ENCODE data around the gene AOC2. TPM values are rescaled to one million over a fixed set of nuclear protein-coding genes. Genes with fewer than 3 reads are reported as not detected.

AOC2 gene
- total RNA-seq, 1 experiment from 2014 or later, result 11.0 TPM

DNA sequence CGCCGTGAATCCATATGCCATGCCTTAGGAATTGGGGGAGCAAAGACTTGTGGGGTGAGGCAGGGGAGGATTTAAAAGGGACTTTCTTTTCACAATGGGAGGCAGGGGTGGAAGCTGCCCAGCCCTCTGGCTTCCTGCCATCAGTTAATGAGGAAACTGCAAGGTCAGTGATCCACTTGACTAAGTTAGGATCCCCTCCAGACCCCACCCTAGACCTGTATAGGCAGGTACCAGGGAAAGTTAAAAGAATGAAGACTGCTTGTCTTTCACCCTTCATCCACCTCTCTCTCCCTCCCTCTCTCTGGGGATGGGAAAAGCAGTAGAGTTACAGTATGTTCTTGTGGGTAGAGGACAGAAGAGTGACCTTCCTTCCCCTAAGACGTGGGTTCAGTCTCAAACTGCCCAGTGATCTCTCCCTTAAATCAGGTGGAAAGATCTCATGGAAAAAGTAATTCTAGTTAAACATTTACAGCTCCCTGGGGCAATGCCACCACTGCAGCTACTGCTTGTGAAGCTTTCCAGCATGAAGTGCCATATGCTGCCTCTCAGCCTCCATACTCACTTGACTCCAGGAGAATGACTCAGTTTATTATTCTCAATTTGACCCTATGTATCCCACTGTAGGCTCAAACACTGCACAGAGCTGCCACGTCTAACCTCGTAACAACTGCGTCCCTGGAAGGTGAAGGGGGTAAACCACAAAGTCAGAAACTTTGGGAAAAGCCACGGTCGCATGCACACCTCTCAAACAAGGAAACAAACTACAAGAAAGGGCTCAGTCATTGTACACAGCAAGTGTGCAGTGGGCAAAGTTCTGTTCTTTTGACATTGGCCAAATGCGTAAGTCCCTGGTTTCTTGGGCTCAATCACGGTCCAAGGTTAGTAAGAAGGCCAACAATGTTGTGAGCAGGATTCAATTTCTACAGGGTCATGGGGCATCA lies 47.0 kb upstream of the AOC2 start:
- H3K4me1 Mint-ChIP-seq, result peaks cover 6% of the 10 kb centered on the region; the same call in 1 of the 2 replicates
- ATAC-seq, result no peak
- peak overlapping the region; percentile 94 for H3K4me3 Mint-ChIP-seq
- CTCF ChIA-PET, result interaction anchor here (0.5 to 2.2 kb wide), 4 partner anchors 23 to 240 kb away, joined by 5 to 19 read pairs (median 13); partner anchors contain the start of gene BECN1
- peaks cover 8% of the 10 kb centered on the region for H3K36me3 Mint-ChIP-seq
- DNase-seq (ENCODE audit: low spot score), result no peak
- POLR2A ChIA-PET, result interaction anchor here (0.6 to 1.2 kb wide), 2 partner anchors 17 to 76 kb away, joined by 3 read pairs; partner anchors contain the start of gene WNK4
- no peak overlapping the region for H3K27ac Mint-ChIP-seq
- peaks cover 6% of the 10 kb centered on the region for H3K9me3 Mint-ChIP-seq
- peaks cover 25% of the 10 kb centered on the region for H3K27me3 Mint-ChIP-seq (ENCODE audit: low read depth)
- TF ChIP-seq RORB (CRISPR knock-in tag; IDR thresholded peaks at IDR 0.05), result no peak
- TF ChIP-seq GRHL2 (CRISPR knock-in tag; IDR thresholded peaks at IDR 0.05; ENCODE audit: insufficient replicate concordance, severe bottlenecking), result no peak
- no peak for TF ChIP-seq MXD4 (CRISPR knock-in tag; IDR thresholded peaks at IDR 0.05; ENCODE audit: borderline replicate concordance)
- no peak for TF ChIP-seq ZBTB21 (CRISPR knock-in tag; IDR thresholded peaks at IDR 0.05; ENCODE audit: borderline replicate concordance)
- TF ChIP-seq ZNF138 (CRISPR knock-in tag; conservative IDR thresholded peaks at IDR 0.05), result no peak
- no peak for TF ChIP-seq HMGA2 (CRISPR knock-in tag; IDR thresholded peaks at IDR 0.05)
- TF ChIP-seq, protein P1, sequence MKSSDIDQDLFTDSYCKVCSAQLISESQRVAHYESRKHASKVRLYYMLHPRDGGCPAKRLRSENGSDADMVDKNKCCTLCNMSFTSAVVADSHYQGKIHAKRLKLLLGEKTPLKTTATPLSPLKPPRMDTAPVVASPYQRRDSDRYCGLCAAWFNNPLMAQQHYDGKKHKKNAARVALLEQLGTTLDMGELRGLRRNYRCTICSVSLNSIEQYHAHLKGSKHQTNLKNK (CRISPR knock-in tag; IDR thresholded peaks at IDR 0.05), result no peak
- TF ChIP-seq MYBL2 (CRISPR knock-in tag; IDR thresholded peaks at IDR 0.05), result no peak
- no peak for TF ChIP-seq FOXP1 (CRISPR knock-in tag; IDR thresholded peaks at IDR 0.05; ENCODE audit: borderline replicate concordance)
- TF ChIP-seq, protein P2, sequence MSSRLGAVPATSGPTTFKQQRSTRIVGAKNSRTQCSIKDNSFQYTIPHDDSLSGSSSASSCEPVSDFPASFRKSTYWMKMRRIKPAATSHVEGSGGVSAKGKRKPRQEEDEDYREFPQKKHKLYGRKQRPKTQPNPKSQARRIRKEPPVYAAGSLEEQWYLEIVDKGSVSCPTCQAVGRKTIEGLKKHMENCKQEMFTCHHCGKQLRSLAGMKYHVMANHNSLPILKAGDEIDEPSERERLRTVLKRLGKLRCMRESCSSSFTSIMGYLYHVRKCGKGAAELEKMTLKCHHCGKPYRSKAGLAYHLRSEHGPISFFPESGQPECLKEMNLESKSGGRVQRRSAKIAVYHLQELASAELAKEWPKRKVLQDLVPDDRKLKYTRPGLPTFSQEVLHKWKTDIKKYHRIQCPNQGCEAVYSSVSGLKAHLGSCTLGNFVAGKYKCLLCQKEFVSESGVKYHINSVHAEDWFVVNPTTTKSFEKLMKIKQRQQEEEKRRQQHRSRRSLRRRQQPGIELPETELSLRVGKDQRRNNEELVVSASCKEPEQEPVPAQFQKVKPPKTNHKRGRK (CRISPR knock-in tag; IDR thresholded peaks at IDR 0.05; ENCODE audit: borderline replicate concordance), result no peak
- no peak for TF ChIP-seq GTF2I (CRISPR knock-in tag; conservative IDR thresholded peaks at IDR 0.05)
- no peak for TF ChIP-seq CREB1 (CRISPR knock-in tag; IDR thresholded peaks at IDR 0.05)
- TF ChIP-seq, protein P3, sequence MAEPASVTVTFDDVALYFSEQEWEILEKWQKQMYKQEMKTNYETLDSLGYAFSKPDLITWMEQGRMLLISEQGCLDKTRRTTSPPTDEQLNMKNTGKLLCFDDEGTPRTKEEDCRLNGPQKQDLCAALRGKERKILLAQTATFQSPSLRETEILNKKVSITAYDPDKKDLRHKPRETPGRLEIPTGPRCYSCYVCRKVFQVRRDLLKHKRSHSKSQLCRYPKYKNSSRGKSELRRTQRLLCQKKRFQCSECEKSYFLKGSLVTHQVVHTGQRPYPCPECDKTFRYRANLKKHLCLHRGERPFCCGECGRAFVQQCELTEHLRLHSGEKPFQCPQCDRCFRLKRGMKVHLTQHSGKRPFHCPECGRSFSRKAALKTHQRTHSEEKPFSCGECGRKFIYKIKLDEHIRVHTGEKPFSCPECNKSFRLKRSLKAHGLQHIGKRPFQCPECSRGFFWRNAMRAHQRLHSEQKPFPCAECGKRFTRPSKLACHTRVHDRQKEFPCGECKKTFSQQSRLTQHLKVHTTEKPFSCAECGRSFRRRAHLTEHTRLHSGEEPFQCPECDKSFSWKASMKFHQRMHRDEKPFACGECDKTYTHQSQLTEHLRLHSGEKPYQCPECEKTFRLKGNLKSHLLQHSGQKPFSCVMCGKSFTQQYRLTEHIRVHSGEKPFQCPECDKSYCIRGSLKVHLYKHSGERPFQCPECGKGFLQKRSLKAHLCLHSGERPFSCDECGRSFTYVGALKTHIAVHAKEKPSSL (CRISPR knock-in tag; conservative IDR thresholded peaks at IDR 0.05), result no peak
- TF ChIP-seq ZNF671 (CRISPR knock-in tag; IDR thresholded peaks at IDR 0.05), result no peak
- no peak for TF ChIP-seq CREM (CRISPR knock-in tag; IDR thresholded peaks at IDR 0.05)
- TF ChIP-seq, protein P4, sequence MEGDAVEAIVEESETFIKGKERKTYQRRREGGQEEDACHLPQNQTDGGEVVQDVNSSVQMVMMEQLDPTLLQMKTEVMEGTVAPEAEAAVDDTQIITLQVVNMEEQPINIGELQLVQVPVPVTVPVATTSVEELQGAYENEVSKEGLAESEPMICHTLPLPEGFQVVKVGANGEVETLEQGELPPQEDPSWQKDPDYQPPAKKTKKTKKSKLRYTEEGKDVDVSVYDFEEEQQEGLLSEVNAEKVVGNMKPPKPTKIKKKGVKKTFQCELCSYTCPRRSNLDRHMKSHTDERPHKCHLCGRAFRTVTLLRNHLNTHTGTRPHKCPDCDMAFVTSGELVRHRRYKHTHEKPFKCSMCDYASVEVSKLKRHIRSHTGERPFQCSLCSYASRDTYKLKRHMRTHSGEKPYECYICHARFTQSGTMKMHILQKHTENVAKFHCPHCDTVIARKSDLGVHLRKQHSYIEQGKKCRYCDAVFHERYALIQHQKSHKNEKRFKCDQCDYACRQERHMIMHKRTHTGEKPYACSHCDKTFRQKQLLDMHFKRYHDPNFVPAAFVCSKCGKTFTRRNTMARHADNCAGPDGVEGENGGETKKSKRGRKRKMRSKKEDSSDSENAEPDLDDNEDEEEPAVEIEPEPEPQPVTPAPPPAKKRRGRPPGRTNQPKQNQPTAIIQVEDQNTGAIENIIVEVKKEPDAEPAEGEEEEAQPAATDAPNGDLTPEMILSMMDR (IDR thresholded peaks at IDR 0.05), result no peak
- TF ChIP-seq, protein P5, sequence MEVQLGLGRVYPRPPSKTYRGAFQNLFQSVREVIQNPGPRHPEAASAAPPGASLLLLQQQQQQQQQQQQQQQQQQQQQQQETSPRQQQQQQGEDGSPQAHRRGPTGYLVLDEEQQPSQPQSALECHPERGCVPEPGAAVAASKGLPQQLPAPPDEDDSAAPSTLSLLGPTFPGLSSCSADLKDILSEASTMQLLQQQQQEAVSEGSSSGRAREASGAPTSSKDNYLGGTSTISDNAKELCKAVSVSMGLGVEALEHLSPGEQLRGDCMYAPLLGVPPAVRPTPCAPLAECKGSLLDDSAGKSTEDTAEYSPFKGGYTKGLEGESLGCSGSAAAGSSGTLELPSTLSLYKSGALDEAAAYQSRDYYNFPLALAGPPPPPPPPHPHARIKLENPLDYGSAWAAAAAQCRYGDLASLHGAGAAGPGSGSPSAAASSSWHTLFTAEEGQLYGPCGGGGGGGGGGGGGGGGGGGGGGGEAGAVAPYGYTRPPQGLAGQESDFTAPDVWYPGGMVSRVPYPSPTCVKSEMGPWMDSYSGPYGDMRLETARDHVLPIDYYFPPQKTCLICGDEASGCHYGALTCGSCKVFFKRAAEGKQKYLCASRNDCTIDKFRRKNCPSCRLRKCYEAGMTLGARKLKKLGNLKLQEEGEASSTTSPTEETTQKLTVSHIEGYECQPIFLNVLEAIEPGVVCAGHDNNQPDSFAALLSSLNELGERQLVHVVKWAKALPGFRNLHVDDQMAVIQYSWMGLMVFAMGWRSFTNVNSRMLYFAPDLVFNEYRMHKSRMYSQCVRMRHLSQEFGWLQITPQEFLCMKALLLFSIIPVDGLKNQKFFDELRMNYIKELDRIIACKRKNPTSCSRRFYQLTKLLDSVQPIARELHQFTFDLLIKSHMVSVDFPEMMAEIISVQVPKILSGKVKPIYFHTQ (CRISPR knock-in tag; IDR thresholded peaks at IDR 0.05), result no peak
- TF ChIP-seq NFYB (CRISPR knock-in tag; conservative IDR thresholded peaks at IDR 0.05; ENCODE audit: low read depth), result no peak
- TF ChIP-seq SP1 (CRISPR knock-in tag; conservative IDR thresholded peaks at IDR 0.05), result no peak
- no peak for TF ChIP-seq GABPB1 (CRISPR knock-in tag; IDR thresholded peaks at IDR 0.05)
